ENCODE results near the gene C21orf58.

DNA sequence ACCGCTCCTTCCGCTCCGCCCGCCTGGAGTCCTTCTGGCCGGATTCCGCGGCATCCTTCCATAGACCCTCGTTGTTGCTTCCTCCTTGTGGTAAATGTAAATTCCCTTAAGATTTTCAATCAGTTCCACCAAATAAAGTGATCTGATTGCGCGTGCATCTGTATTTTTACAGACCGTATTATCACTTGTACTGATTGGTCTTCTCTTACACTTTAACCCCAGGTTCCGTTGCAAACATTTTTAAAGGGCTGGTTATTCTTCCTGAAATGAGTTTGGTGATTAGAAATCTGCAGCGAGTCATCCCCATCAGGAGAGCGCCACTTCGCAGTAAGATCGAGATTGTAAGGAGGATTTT, 37.0 kb downstream of the C21orf58 start:
- no peak for TF ChIP-seq POLR2A (IDR thresholded peaks at IDR 0.05)
- TF ChIP-seq CTCF (IDR thresholded peaks at IDR 0.05), result no peak
